SKM-1 (cell line): ENCODE results near the gene MALRD1.
A peak's percentile ranks its signal among the peaks of the same experiment; 100 is the strongest.
"Not testable (repeated sequence)": the region's sequence is repeated elsewhere in the genome, so short reads cannot be mapped to it uniquely, and the experiment has no call there.

Source experiments
- DNase-seq: peaks from one replicate; lab custom pipeline; 2025; ENCODE audit not compliant: unreplicated experiment; lab: John Stamatoyannopoulos, UW

The MALRD1 gene

DNA sequence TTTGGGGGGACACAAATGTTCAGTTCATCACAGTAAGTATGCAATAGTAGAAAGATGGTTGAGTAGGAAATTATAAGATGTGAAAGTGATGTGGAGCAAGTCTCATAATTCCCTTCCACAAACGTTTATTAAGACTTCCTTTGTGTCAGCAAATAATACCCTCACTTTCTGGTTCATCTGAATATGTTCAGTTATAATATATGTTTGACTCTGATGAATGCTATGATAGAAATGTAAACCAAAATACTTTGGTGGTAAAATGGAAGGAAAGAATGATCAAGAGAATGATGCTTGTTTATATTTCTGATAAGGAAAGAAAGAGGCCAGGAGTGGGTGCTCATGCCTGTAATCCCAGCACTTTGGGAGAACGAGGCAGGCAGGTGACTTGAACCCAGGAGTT lies 655.9 kb downstream of the MALRD1 start:
- DNase-seq: no peak

DNA sequence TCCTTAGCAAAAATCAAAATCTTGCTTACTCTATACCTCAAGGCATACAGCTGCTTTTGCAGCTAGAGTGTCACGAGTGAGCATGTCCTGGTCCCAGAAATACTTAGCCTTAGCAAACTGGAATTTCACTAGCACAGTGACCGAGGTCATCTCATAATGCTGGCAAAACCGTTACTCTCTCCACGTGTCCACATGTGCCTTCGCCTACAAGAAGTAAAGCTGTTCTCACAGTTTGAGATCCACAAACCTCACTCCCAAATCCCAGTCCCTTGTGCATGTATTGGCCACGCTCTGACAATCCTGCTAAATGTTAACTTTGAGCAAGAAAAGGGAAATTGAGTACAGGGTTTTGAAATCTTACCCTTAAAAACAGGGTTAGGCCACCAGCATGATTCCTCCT lies 656.6 kb downstream of the MALRD1 start:
- DNase-seq: no peak

DNA sequence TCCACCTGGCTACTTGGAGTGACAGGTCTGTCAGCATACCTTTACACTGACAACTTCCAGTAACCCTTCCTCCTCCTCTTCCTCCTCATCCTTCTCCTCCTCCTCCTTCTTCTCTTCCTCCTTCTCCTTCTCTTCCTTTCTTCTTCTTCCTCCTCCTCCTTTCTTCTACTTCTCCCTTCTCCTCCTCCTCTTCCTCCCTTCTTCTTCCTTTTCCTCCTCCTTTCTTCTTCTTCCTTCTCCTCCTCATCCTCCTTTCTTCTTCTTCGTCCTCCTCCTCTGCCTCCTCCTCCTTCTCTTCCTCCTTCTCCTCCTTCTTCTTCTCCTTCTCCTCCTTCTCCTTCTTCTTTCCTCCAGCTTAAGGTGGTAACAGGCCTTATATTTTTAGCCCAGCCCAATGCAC lies 658.3 kb downstream of the MALRD1 start:
- no peak for DNase-seq

DNA sequence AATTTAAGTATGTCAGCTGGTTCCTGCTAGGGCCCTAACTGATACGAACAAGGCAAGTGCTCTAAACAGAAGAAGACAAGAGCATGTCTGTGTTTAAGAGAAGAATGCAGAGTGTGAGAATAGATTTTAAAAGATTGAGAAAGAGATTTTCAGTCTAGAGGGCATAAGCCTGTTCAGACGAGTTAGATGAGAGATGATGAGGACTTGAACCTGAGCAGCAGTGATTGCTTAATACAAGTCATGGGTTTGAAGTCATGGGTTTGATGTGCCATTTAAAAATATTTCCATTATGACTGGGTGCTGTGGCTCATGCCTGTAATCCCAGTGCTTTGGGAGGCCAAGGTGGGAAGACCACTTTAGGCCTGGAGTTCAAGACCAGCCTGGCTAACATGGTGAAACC lies 658.8 kb downstream of the MALRD1 start:
- no peak for DNase-seq

DNA sequence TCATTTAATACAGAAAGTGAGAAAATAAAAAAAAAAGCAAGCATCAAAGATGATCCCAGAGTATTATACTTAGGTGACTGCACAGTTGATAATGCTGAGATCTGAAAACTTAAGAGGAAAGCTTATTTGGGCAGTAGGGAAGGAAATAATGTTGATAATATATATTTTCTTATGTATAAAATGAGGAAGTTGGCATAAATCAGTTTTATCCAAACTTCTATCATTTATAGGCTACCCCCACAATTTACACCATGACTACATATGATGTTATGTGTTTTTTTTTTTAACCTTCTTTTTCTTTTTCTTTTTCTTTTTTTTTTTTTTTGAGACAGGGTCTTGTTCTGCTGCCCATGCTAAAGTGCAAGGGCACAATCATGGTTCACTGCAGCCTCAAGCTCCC lies 659.4 kb downstream of the MALRD1 start:
- DNase-seq: no peak

DNA sequence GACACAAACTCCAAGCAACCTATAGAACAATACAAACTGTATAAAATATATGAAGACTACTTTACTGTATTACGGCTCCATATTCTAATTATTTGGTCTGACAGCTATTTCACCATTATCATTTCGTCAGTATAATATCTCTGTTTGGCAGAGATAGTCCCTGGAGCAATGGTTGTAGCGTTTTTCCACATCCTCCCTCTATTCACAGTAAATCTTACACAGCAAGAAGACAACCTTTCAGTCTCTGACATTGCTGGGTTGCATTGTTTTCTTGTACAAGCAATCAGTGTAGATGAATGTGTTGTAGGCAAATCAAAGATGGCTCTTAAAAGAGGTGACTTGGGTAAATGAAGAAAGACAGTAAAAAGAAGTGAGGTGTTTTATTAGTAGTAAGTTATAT lies 662.0 kb downstream of the MALRD1 start:
- no peak for DNase-seq

DNA sequence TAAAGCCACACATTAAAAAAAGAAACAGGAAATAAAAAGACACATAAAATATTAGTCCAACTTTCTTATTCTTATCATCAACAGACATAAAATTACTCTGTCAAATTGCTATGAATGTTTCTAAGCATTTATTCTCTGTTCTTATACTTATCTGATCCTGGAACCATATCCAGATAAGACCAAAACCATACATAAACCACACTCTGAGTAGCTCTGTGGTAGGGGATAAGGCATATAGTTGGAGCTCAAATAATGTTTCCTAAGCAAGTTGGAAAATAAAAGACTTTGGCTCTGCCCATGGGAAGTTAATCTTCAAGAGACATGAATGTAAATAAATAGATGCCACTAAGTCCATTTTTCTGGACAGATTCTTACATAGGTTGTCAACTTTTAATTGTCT lies 664.6 kb downstream of the MALRD1 start:
- no peak for DNase-seq

DNA sequence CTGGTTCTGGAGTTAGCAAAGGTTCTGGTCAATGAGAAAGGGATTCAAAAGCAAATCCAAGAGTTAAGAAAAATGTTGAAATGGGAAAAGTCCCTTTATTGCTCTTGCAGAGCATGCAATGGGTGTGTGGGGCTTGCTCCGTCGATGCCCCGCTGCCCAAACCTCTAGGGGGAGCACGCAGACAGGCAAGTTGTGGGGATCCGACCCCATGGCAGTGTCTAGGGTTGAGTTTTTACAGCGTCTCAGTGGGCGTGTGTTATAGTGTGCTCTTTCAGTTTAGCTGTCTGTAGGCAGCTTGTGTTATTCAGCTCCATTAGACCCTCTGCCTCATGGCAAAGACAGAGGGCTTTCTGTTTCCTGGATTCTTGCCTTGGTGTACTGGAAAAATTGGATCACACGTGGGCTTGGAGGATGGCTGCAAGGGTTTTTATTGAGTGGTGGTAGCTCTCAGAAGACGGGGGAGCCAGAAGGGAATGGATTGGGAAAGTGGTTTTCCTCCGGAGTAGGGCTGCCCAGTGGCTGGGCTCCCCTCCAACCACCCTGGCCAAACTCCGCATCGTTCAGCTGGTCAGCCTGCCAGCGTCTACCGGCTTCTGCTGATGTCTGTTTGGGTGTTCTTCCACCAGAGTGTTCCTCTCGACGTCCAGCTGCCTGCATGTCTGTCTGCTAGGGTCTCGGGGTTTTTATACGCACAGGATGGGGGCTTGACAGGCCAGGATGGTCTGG lies 665.4 kb downstream of the MALRD1 start:
- no peak for DNase-seq

DNA sequence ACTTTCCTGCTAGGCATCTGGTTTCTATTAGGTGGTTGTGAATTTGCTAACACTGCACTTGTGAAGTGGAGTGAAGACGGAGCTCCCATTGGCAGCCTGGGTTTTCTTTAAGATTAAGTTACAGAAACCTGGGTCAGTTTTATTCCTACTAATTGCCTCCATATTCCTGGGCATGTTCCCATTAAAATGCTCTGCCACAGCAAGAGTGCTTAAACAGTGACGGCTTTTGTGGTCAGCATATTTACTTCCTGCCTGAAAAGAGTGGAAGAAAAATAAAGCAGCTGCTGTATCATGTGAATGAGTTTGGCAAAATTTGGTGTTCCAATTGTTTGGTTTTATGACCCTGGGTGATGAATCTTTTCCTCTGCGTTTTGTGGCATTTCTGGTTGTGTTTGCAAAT lies 670.7 kb downstream of the MALRD1 start:
- no peak for DNase-seq

DNA sequence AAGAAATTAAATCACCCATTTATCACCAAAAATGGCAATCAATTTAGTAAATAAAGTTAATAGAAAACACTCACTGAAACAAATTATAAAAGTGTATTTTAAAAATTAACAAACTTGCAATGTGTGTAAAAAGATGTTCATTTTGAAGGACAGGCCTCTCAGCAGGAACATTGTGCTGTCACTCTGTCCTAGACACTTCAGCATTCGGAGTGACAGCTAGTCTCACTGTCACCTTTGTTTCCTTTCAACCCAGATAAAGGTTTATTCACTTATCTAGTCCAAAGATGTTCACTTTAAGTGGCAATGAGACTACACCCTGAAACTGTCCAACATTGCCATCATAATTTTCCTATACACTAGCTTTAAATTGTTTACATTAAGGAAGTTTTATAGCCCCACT lies 675.7 kb downstream of the MALRD1 start:
- DNase-seq: no peak

DNA sequence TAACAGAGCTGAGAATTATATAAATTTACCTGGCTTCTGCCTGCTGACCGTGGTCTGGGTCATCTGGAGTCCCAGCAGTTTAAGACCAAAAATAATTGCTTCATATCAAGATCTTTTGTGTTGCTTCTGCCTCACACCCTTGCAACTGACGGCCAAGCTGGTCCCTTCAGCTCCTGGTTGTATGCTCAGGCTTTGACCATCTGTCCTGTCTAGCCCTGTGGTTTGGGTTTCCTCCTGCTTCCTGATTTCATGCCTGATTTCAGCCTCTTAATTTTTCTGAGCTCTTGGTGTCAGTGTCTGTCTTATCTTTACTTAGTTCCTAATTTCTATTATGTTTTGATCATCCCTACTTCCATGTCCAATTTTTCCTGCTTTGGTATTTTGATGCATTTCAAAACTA lies 679.8 kb downstream of the MALRD1 start:
- peak; percentile 1 for DNase-seq

DNA sequence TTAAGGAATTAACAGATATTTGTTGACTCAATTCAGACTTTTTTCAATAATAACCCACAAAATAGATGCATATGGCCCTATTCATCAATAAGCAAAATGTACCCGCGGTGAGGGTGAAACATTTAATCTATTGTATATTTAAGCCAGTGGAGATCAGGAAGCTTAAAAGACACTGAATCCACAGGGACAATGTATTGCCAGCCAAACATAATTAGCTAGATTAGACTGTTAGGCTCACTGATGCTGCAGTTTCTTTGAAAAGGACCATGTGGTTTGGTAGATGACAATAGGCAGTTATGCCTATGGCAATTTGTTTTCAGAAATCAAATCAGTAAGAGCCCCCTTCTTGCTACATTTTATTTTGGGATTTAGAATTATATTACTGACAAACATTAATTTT lies 680.4 kb downstream of the MALRD1 start:
- no peak for DNase-seq

DNA sequence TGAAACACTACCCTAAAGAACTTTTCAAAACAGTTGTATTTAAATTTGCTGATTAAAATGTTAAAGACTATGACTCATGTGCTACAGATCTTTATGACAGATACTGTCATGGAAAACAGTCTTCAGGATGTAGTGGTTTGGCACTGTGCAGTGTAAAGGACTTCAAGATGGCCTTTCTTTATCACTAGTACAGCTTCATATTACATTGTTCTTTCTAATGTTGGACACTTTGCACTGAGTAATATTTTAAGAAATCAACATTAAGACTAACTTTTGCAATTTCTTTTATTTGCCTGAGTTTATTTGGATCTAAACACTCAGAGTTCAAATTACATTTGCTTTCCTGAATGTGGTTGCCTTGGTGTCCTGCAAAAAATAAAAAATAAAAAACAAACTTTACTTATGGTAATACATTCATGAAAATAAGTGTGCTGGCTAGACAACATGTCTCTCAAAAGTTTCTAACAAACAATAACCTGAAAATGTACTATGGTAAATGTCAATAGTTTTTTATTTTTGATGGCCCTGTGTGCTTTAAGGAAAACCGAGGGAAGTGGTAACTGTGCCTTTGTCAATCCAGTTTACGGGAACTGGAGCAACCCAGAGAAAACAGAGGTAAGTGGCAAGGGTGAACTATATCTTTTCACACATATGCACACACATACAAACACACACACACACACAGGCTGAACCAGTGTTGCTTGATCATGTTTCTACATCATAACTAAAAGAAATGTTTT lies 681.7 kb downstream of the MALRD1 start:
- DNase-seq: no peak

DNA sequence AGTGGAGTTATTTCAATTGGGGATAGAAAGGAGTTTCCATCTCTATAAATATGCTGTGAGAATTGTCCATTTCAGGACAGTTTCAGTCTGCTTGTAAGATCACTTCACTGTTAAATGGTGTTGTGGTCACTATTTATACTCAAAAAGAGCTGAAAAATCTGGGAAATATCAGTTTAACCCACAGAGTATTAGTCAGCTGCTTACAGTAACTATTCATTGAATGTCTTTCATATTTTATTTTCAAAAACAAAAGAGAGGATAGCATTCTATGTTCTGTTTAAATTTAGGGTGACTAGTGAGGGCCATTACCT lies 682.3 kb downstream of the MALRD1 start:
- DNase-seq: no peak

DNA sequence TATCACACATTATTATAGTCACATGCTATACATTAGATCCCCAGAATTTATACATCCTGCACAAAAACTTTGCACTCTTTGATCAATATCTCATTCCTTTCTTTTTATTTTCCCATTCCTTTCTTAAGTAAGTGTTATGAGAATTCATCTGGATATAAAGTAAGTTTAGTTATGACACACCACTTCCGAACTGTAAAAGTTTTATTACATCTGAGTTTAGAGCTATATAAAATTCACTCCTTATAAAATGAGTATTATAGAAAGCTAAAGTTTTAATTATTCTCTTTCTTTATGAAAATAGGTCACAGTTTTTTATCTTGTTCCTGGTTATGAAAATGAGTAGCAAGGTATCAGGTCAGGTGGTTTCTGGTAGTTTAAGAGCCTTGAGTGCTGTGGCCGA lies 683.0 kb downstream of the MALRD1 start:
- DNase-seq: no peak

DNA sequence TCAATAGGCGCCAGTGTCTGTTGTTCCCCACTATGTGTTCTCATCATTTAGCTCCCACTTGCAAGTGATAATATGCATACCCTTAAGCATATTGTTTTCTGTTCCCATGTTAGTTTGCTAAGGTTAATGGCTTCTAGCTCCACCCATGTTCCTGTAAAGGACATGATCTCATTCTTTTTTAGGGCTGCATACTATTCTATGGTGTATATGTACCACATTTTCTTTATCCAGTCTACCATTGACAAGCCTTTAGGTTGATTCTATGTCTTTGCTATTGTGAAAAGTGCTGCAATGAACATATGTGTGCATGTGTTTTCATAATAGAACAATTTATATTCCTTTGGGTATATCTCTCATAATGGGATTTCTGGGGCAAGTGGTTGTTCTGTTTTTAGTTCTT lies 689.8 kb downstream of the MALRD1 start:
- no peak for DNase-seq

DNA sequence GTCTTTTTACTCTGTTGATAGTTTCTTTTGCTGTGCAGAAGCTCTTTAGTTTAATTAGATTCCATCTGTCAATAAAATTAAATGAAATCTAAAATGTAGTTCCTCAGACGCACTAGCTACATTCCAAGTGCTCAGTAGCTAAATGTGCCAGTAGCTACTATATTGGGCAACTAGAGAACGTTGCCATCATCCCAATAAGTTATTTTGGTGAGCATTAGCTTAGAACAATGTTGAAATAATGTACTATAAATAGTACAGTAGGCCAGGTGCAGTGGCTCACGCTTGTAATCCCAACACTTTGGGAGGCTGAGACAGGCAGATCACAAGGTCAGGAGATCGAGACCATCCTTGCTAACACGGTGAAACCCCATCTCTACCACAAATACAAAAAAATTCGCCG lies 690.6 kb downstream of the MALRD1 start:
- not testable (repeated sequence) for DNase-seq

DNA sequence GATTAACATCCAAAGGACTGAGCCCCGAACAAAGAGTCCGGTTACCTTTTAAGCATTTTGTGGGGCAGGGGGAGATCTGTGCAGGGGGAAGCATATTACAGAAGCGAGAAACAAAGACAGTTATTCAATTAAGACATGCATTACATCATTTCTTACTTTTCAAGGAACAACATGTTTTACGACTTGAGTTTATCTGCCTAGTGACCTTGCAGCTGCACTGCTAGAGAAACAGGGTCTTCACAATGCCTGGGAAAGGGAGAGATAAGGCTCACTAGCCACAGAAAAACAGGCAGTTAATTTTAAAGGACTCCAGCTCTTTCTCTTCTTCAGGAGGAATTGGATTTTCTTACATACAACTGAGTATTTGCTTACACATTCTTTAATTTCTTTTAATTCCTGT lies 693.5 kb downstream of the MALRD1 start:
- not testable (repeated sequence) for DNase-seq

DNA sequence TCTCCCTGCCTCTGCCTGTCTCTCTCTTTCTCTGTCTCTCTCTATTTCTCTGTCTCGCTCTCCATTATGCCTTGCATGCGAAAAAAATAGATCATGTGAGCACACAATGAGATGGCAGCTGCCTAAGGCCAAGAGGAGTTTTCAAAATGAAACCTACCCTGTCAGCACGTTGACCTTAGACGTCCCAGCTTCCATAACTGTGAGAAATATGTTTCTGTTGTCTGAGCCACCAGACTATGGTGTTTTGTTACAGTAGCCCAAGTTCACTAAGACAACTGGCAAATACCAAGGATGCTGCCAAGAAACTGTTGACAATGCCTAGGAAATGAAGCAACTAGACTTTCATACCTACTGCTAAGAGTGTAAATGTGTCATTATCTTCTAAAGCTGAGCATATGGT lies 697.1 kb downstream of the MALRD1 start:
- no peak for DNase-seq

DNA sequence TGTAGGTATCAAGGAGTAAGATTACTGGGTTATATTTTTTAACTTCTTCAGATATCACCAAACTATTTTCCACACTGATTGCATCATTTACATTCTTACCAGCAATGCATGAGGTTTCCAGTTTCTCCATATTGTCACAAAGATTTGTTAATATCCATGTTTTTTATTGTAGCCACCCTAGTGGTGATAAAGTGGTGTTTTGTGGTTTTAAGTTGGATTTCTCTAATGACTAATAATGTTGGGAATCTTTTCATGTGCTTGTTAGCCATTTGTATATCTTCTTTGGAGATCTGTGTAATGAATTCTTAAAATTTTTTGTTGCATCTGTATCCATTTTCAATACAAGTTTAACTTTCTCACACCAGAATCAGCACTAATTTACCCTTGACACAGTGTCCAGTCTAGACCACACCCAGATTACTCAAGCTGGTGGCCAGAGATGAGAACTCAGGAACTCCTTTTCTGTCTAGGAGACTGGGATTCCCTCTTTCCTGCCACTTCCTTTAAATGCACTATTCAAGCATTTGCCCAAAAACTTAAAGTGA lies 700.7 kb downstream of the MALRD1 start:
- no peak for DNase-seq

DNA sequence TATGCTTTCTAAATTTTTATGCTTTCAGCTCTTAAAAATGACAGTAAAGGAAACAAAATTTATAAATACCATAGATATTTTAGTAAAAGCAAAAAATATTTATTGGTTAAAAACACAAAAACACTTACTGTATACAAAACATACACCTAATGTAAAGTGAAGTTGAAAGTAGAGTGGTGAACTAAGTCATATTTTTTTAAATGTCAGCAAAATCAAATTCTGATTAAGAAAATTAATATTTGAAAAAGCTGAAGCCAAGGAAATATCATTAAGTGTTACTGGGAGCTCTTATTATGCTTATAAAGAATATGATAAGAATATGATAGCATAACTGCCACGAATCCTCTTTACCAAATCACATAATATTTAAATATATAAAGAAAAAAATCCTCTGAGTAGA lies 702.4 kb downstream of the MALRD1 start:
- no peak for DNase-seq

DNA sequence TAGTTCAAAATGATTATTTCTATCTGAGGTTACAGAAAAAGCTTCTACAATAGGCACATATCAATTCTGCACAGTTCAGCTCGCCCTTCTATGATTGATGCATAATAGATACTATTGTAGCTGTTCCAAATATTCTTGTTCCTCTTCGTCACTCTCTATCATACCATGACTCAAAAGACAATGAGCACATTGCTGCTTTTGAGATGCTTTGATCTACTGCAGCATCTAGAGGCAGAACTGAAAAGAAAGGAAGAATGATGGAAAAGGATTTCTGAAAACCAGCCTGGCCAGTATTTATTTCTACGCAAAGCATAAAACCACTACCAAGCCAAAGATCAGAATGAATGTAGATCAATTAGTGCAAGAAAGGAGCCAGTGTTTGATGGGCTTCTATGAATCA lies 708.3 kb downstream of the MALRD1 start:
- no peak for DNase-seq

DNA sequence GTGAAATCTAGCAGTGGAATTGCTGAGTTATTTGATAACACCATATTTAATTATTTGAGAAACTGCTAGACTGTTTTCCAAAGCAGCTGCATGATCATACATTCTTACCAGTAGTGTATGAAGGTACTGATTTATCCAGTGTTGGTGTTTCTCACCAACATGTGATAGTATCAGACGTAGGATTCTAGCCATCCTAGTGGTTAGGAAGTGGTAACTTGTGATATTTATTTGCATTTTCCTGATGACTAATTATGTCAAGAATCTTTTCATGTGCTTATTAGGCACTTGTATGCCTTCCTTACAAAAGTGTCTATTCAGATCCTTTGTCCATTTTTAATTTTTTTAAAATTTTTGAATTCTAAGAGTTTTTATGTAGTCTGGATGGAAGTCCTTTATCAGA lies 713.4 kb downstream of the MALRD1 start:
- no peak for DNase-seq
